IMR-90 (cell line): Measurements from ENCODE around the gene IER3. TPM values are rescaled to one million over a fixed set of nuclear protein-coding genes. Genes with fewer than 3 reads are reported as not detected.
A peak's percentile ranks its signal among the peaks of the same experiment; 100 is the strongest.

Source experiments
- ATAC-seq: fragments of 200-7000 bp; cut with Tn5 transposase; 2 replicates; pipeline ENCODE4 v1.9.1; 2020; ENCODE audit warnings: low read depth, mild to moderate bottlenecking, moderate library complexity
- BruUV-seq: library from RNA; stranded (reverse); fragments of 400-500 nt; replicated peaks from 2 replicates; lab custom pipeline; 2021; lab: Mats Ljungman, UMichigan
- CTCF ChIA-PET: fragments of 300-600 bp; formaldehyde crosslinking; extraction: SDS; loops from one replicate; lab custom pipeline; 2021; ENCODE audit warnings: antibody characterized with exemption; lab: Yijun Ruan, JAX
- POLR2A ChIA-PET: fragments of 300-600 bp; sonication (Branson Sonifier 250); formaldehyde crosslinking; loops from one replicate; lab custom pipeline; 2022; ENCODE audit warnings: antibody characterized with exemption; ENCODE audit not compliant: unreplicated experiment; lab: Charles Lee
- DNase-seq: peaks from one replicate; pipeline ENCODE4 v3.0.0; 2013
- H2AFZ ChIP-seq: replicated peaks from 2 replicates; pipeline ENCODE3; 2013; ENCODE audit warnings: low read length, mild to moderate bottlenecking; ENCODE audit not compliant: poor library complexity
- H2AK5ac ChIP-seq: 2 replicates; pipeline ENCODE4 v1.6.1; 2013; ENCODE audit warnings: low read depth, low read length, inconsistent platforms
- H2AK9ac ChIP-seq: replicated peaks from 2 replicates; pipeline ENCODE3; 2013; ENCODE audit warnings: mild to moderate bottlenecking, low read depth, low read length, moderate library complexity; ENCODE audit not compliant: poor library complexity
- H2BK120ac ChIP-seq: 2 replicates; pipeline ENCODE4 v1.6.1; 2013; ENCODE audit warnings: low read depth, low read length, inconsistent platforms
- H2BK15ac ChIP-seq: 3 replicates; pipeline ENCODE4 v1.6.1; 2013; ENCODE audit warnings: low read depth, low read length, inconsistent platforms
- H2BK20ac ChIP-seq: 2 replicates; pipeline ENCODE4 v1.6.1; 2013; ENCODE audit warnings: low read depth, mild to moderate bottlenecking, inconsistent platforms, low read length, moderate library complexity
- H2BK5ac ChIP-seq: 2 replicates; pipeline ENCODE4 v1.6.1; 2013; ENCODE audit warnings: mild to moderate bottlenecking, low read depth, low read length, inconsistent platforms; ENCODE audit not compliant: poor library complexity, severe bottlenecking
- H3K14ac ChIP-seq: replicated peaks from 2 replicates; pipeline ENCODE4 v1.6.1; 2013; ENCODE audit warnings: low read depth, low read length, inconsistent platforms
- H3K18ac ChIP-seq: 2 replicates; pipeline ENCODE4 v1.6.1; 2013; ENCODE audit warnings: low read depth, low read length, control low read depth
- H3K23ac ChIP-seq: 2 replicates; pipeline ENCODE4 v1.6.1; 2013; ENCODE audit warnings: low read depth, low read length, inconsistent platforms
- H3K27ac ChIP-seq: 2 replicates; pipeline ENCODE4 v1.5.1; 2013; ENCODE audit warnings: mild to moderate bottlenecking, control low read depth, low read length; ENCODE audit not compliant: insufficient read depth
- H3K27me3 ChIP-seq: 2 replicates; pipeline ENCODE4 v1.6.1; 2013; ENCODE audit warnings: low read length; ENCODE audit not compliant: control insufficient read depth, insufficient read depth
- H3K36me3 ChIP-seq: 2 replicates; pipeline ENCODE4 v1.6.1; 2013; ENCODE audit warnings: low read length, mixed read lengths; ENCODE audit not compliant: control insufficient read depth, insufficient read depth
- H3K4ac ChIP-seq: 2 replicates; pipeline ENCODE4 v1.6.1; 2013; ENCODE audit warnings: low read depth, low read length, inconsistent platforms
- H3K4me1 ChIP-seq: 2 replicates; pipeline ENCODE4 v1.6.1; 2013; ENCODE audit warnings: low read length, mixed read lengths; ENCODE audit not compliant: control insufficient read depth, insufficient read depth
- H3K4me2 ChIP-seq: 2 replicates; pipeline ENCODE4 v1.6.1; 2013; ENCODE audit warnings: low read depth, mild to moderate bottlenecking, control low read depth, low read length, moderate library complexity
- H3K4me3 ChIP-seq: 2 replicates; pipeline ENCODE4 v1.5.1; 2013; ENCODE audit warnings: low read depth, mild to moderate bottlenecking, control low read depth, low read length, moderate library complexity; ENCODE audit not compliant: insufficient read depth
- H3K56ac ChIP-seq: 2 replicates; pipeline ENCODE4 v1.6.1; 2013; ENCODE audit warnings: low read length, inconsistent platforms; ENCODE audit not compliant: insufficient read depth; ENCODE audit errors: extremely low read depth
- H3K79me1 ChIP-seq, 2 experiments: 2 replicates each; pipeline ENCODE4 v1.6.1; 2013; ENCODE audit warnings: low read length in 2 of 2, inconsistent platforms in 1 of 2, low read depth in 1 of 2
- H3K9ac ChIP-seq: 2 replicates; pipeline ENCODE4 v1.6.1; 2013; ENCODE audit warnings: low read depth, low read length, control low read depth
- H3K9me1 ChIP-seq: 2 replicates; pipeline ENCODE4 v1.6.1; 2013; ENCODE audit warnings: low read length, inconsistent platforms; ENCODE audit not compliant: insufficient read depth
- H3K9me3 ChIP-seq: 2 replicates; pipeline ENCODE4 v1.6.1; 2013; ENCODE audit warnings: low read length; ENCODE audit not compliant: control insufficient read depth, insufficient read depth
- H4K20me1 ChIP-seq: 2 replicates; pipeline ENCODE4 v1.6.1; 2013; ENCODE audit warnings: low read length, inconsistent platforms; ENCODE audit not compliant: insufficient read depth
- H4K5ac ChIP-seq: 2 replicates; pipeline ENCODE4 v1.6.1; 2013; ENCODE audit warnings: mild to moderate bottlenecking, low read depth, low read length, control low read depth
- H4K8ac ChIP-seq, 2 experiments: 2 replicates each; pipeline ENCODE4 v1.6.1; 2013; ENCODE audit warnings: low read depth in 2 of 2, low read length in 2 of 2, control low read depth in 1 of 2, inconsistent platforms in 1 of 2
- H4K91ac ChIP-seq: 2 replicates; pipeline ENCODE4 v1.6.1; 2013; ENCODE audit warnings: low read depth, low read length, inconsistent platforms; ENCODE audit not compliant: insufficient read depth
- BHLHE40 ChIP-seq: fragments of 150-350 bp; IDR thresholded peaks from 2 replicates; pipeline ENCODE4 v1.6.1; 2016; ENCODE audit warnings: mild to moderate bottlenecking, low read depth, low read length
- CEBPB ChIP-seq: IDR thresholded peaks from 2 replicates; pipeline ENCODE4 v1.6.1; 2012; ENCODE audit warnings: low read depth, low read length, improper control_type of control experiment
- CHD1 ChIP-seq: IDR thresholded peaks from 2 replicates; pipeline ENCODE4 v1.6.1; 2012; ENCODE audit warnings: low read depth, low read length, improper control_type of control experiment
- CTCF ChIP-seq: conservative IDR thresholded peaks from 2 replicates; pipeline ENCODE4 v1.5.1; 2012; ENCODE audit warnings: mild to moderate bottlenecking, low read depth, low read length, improper control_type of control experiment
- ELK1 ChIP-seq: fragments of 150-350 bp; IDR thresholded peaks from 2 replicates; pipeline ENCODE4 v1.6.1; 2016; ENCODE audit warnings: low read depth, mild to moderate bottlenecking, low read length, moderate library complexity, borderline replicate concordance
- FOS ChIP-seq: fragments of 150-350 bp; IDR thresholded peaks from 2 replicates; pipeline ENCODE4 v1.6.1; 2016; ENCODE audit warnings: low read depth, low read length
- MAFK ChIP-seq: IDR thresholded peaks from 2 replicates; pipeline ENCODE4 v1.6.1; 2012; ENCODE audit warnings: low read depth, low read length, improper control_type of control experiment
- MAZ ChIP-seq: IDR thresholded peaks from 2 replicates; pipeline ENCODE4 v1.6.1; 2012; ENCODE audit warnings: low read depth, mild to moderate bottlenecking, low read length, improper control_type of control experiment, moderate library complexity, borderline replicate concordance
- MXI1 ChIP-seq: IDR thresholded peaks from 2 replicates; pipeline ENCODE4 v1.6.1; 2012; ENCODE audit warnings: low read depth, mild to moderate bottlenecking, low read length, moderate library complexity, borderline replicate concordance
- POLR2A ChIP-seq: IDR thresholded peaks from 2 replicates; pipeline ENCODE4 v1.6.1; 2012; ENCODE audit warnings: mild to moderate bottlenecking, low read depth, low read length
- RAD21 ChIP-seq: IDR thresholded peaks from 2 replicates; pipeline ENCODE4 v1.6.1; 2012; ENCODE audit warnings: low read length, improper control_type of control experiment
- RCOR1 ChIP-seq: IDR thresholded peaks from 2 replicates; pipeline ENCODE4 v1.6.1; 2012; ENCODE audit warnings: mild to moderate bottlenecking, low read length, improper control_type of control experiment; ENCODE audit not compliant: insufficient replicate concordance
- RFX5 ChIP-seq: IDR thresholded peaks from 2 replicates; pipeline ENCODE4 v1.8.0; 2012; ENCODE audit warnings: low read depth, mild to moderate bottlenecking, low read length, moderate library complexity
- SMC3 ChIP-seq: fragments of 150-350 bp; IDR thresholded peaks from 2 replicates; pipeline ENCODE4 v1.6.1; 2016; ENCODE audit warnings: low read depth, mild to moderate bottlenecking, antibody characterized with exemption, low read length, moderate library complexity
- USF2 ChIP-seq: fragments of 150-350 bp; IDR thresholded peaks from 2 replicates; pipeline ENCODE4 v1.6.1; 2017; ENCODE audit warnings: mild to moderate bottlenecking, antibody characterized with exemption, low read length, low read depth
- WGBS, 2 experiments: methylation state at CpG; one replicate each; pipeline versions ENCODE4 v1.1.5 to v1.1.7; 2013; ENCODE audit warnings: missing lambda C conversion rate in 2 of 2; ENCODE audit not compliant: insufficient read length in 1 of 2; ENCODE audit errors: extremely low coverage in 2 of 2; 5-methylcytosine and 5-hydroxymethylcytosine counted together
- dilution Hi-C: fragments of 300-500 bp; cut with HindIII; formaldehyde crosslinking; loops from one replicate; pipeline ENCODE4 v1.14.3; 2018; ENCODE audit warnings: low sequenced_read_pairs; ENCODE audit not compliant: unreplicated experiment
- in situ Hi-C: fragments of 300-500 bp; cut with MboI; formaldehyde crosslinking; loops from 3 replicates; pipeline ENCODE4 v1.14.3; 2019; ENCODE audit warnings: low sequenced_read_pairs, inconsistent platforms, mixed read lengths
- intact Hi-C: fragments of 100-400 bp; cut with micrococcal nuclease; formaldehyde crosslinking; loops from 2 replicates; pipeline ENCODE4 v1.10.0; 2022
- polyA plus RNA-seq, 3 experiments: library from polyadenylated mRNA; depleted of rRNA; stranded (reverse); fragments of >200 nt; gene quantifications; 2 replicates each; pipeline ENCODE4 v1.2.3, GENCODE V29; 2012; ENCODE audit warnings: low replicate concordance in 1 of 3
- total RNA-seq: library from RNA; depleted of rRNA; stranded (reverse); fragments of >200 nt; gene quantifications from 2 replicates; pipeline ENCODE4 v1.2.3, GENCODE V29; 2012

The IER3 gene
- total and polyA plus RNA-seq, 2 of the 4 experiments (the other 2 are of a cell fraction): 38.4 to 159 TPM

GRCh38 chr6:30775104-30775503 lies 30.8 kb upstream of the IER3 start:
- Histone ChIP-seq H4K20me1 (no peaks in the 10 kb centered on the region), H3K9me3 (no peaks in the 10 kb centered on the region), H4K8ac (peak overlapping the region; percentile 0 to 73; a peak in 2 of 4 replicates), H2AFZ (peak overlapping the region; percentile 45), H2BK20ac (peak overlapping the region; percentile 69; the same call in 1 of the 2 replicates), H3K9ac (no peak overlapping the region), H2BK120ac (peak overlapping the region; percentile 61; the same call in 1 of the 2 replicates), H3K79me1 (peaks cover 4 to 22% of the 10 kb centered on the region in 2 experiments), H3K4ac (peak overlapping the region; percentile 71), H3K27ac (no peak overlapping the region), H2BK5ac (peak overlapping the region; percentile 17), H3K36me3 (no peaks in the 10 kb centered on the region), H2AK9ac (peak overlapping the region; percentile 4), H3K27me3 (no peaks in the 10 kb centered on the region), H3K9me1 (peaks cover 29% of the 10 kb centered on the region), H3K23ac (no peak overlapping the region; the same call in 1 of the 2 replicates), H2BK15ac (peak overlapping the region; percentile 91; the same call in 2 of the 3 replicates), H3K14ac (peak overlapping the region; percentile 8; the same call in 1 of the 2 replicates), H4K5ac (no peak overlapping the region; the same call in 1 of the 2 replicates), H4K91ac (peak overlapping the region; percentile 37), H3K4me2 (no peak overlapping the region), H3K56ac (no peak overlapping the region), H3K4me3 (no peak overlapping the region), H3K18ac (no peak overlapping the region; the same call in 1 of the 2 replicates), H3K4me1 (peaks cover 24% of the 10 kb centered on the region), H2AK5ac (peak overlapping the region; percentile 47)
- in situ Hi-C loops: no loop called here
- no TSS peak for BruUV-seq
- TF ChIP-seq CEBPB (no peak), RCOR1 (no peak), CTCF (no peak), SMC3 (no peak), MAZ (no peak), RAD21 (no peak), ELK1 (no peak), BHLHE40 (no peak), RFX5 (no peak), POLR2A (no peak), FOS (no peak), CHD1 (no peak), MAFK (no peak), MXI1 (no peak), USF2 (no peak)
- DNase-seq (no peak), ATAC-seq (no peak)
- ChIA-PET POLR2A (no interaction called here), CTCF (interaction anchor here (0.6 kb wide), 1 partner anchor 278 kb away, joined by 3 read pairs; no protein-coding TSS in a partner anchor)
- dilution Hi-C loops: no loop called here
- intact Hi-C loops: no loop called here
- no CpG with 5 or more reads among the region's 2 CpGs for WGBS, 2 experiments
